GDM1 (cell line): ENCODE results near the gene AHSG.
"Not testable (repeated sequence)": the region's sequence is repeated elsewhere in the genome, so short reads cannot be mapped to it uniquely, and the experiment has no call there.

ENCODE experiments used
- DNase-seq: peaks from one replicate; lab custom pipeline; 2025; lab: John Stamatoyannopoulos, UW

The AHSG gene, protein sequence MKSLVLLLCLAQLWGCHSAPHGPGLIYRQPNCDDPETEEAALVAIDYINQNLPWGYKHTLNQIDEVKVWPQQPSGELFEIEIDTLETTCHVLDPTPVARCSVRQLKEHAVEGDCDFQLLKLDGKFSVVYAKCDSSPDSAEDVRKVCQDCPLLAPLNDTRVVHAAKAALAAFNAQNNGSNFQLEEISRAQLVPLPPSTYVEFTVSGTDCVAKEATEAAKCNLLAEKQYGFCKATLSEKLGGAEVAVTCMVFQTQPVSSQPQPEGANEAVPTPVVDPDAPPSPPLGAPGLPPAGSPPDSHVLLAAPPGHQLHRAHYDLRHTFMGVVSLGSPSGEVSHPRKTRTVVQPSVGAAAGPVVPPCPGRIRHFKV

DNA sequence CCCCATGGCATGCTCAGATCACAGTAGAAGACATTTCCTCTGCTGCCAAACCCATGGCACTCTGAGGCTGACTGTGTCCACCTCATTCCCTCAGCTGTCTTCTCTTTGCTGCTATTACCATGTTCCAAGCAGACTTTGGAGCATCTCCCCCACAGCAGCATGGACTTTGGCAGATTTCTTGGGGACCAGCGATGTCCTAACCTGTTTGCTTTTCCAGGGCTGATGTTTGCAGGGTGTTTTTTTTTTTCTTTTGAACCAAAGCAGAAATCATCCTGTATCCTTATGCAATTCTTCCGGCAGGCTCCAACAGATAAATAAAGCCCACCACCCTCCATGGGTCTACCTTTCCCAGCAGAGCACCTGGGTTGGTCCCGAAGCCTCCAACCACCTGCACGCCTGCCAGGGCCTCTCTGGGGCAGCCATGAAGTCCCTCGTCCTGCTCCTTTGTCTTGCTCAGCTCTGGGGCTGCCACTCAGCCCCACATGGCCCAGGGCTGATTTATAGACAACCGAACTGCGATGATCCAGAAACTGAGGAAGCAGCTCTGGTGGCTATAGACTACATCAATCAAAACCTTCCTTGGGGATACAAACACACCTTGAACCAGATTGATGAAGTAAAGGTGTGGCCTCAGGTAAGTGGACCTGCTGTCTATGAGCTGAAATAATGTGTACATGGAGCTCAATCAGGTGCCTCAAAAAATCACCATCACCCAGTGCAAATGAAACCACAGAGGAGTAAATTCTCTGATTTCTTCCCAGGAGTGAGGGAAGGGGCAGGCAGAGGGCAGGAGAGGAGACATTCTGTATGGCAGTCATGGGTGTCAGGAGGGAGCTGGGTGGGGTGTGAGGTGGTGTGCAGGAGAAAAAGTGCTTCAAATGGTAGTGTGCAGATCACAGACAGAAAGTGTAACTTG lies at the start of gene AHSG:
Gene AHSG (plus strand): TSS at position 340 of the 916 bp plus-strand sequence. CDS start 82 bp downstream, at position 422.
- no peak for DNase-seq

DNA sequence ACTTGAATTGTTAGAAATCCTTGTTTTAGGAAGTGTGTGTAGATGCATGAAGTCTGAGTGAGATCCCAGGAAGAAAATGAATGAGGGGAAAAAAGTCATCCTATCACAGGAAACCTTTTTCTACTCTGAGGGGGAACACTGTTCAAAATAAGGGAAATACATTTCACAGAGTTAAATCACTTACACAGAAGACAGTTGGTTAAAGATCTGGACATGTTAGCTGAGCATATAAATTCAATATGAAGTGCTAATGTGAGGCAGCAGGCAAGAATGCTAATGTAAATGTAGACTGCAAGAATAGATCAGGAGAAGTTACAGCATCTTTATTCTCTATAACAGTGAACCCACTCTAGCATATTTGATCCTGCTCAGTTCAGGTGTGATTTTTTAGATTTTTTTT lies 48.3 kb upstream of the AHSG start:
- no peak for DNase-seq

DNA sequence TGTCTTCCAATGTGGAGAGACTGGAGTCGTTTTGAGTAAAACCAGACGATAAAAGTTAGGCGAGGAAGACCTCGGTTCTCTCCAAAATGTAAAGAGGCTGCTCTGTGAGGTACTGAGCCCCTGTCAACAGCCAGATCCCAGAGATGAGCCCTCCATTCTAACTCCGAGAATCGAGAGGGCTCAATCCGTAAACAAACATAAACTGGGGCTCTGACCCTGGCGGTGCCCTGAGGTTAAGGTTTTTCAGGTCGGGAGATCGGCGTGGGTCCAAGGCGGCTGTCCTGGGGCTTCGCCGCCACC lies 46.1 kb upstream of the AHSG start:
- DNase-seq = no peak

- DNase-seq = peak; percentile 90
Observed at GRCh38 chr3:186567072-186567921, 45.6 kb upstream of the AHSG start, which contains the start of gene TBCCD1. Gene TBCCD1 (minus strand): TSS chr3:186567339. CDS start chr3:186564329, 3,010 bp downstream.

DNA sequence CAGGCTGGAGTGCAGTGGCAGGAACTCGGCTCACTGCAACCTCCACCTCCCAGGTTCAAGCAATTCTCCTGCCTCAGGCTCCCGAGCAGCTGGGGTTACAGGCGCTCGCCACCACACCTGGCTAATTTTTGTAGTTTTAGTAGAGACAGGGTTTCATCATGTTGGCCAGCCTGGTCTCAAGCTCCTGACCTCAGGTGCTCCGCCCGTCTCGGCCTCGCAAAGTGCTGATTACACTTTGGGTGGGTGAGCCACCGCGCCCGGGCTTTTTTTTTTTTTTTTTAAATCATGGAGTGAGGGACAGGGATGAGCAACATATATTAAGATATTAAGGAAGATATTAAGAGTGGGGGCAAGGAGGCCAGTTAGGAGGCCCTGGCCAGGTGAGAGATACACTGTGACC lies 43.5 kb upstream of the AHSG start:
- DNase-seq = not testable (repeated sequence)

DNA sequence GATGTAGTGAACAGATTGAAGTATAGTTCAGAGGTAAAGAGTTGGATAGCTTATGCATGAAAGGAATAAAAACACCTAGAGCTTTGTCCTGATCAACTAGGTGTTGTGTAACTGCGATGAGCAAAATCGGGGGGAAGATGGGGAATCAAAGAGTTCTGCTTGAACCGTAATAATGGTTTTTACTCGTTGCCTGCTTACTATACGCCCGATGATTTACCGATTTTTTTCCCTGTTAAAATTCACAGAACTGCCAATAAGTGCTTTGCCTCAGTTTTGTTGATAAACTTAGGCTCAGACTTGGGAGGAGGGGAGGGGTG lies 43.1 kb upstream of the AHSG start:
- DNase-seq = no peak

DNA sequence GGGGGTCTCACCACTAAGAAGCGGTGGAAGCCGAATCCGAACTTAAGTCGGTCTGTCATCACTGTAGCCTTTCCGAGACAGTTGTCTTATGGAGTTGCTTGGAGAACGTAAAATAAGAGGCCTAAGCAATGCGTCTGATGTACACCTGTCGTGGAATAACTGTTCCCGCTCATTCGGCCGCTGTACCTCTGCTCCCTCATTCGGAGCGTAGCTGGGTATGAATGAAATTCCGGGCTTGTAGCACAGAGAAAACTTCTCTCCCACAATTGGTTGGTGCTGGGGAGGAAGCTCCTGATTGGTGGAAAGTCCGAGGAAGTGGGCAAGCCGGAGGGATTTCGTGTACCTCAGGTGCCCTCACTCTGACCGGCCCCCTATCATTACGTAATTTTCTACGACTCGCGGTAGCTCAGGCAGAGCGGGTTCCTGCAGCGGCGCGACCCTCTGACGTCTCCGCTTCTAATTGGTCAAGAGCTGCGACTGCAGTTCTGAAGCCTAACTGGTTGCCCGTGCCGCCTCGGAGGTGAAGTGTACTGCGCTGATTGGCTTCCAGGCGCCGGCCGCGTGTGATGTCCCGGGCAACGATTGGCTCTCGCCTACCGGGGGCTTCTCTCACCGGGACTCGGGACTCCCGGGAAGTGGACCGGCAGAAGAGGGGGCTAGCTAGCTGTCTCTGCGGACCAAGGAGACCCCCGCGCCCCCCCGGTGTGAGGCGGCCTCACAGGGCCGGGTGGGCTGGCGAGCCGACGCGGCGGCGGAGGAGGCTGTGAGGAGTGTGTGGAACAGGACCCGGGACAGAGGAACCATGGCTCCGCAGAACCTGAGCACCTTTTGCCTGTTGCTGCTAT lies 42.5 kb upstream of the AHSG start, which contains the start of gene DNAJB11:
Gene DNAJB11 (plus strand): TSS at position 625 of the 845 bp plus-strand sequence. CDS start 178 bp downstream, at position 803.
- peak; percentile 99 for DNase-seq

- no peak for DNase-seq
Observed at GRCh38 chr3:186570941-186571643, 41.8 kb upstream of the AHSG start.

DNA sequence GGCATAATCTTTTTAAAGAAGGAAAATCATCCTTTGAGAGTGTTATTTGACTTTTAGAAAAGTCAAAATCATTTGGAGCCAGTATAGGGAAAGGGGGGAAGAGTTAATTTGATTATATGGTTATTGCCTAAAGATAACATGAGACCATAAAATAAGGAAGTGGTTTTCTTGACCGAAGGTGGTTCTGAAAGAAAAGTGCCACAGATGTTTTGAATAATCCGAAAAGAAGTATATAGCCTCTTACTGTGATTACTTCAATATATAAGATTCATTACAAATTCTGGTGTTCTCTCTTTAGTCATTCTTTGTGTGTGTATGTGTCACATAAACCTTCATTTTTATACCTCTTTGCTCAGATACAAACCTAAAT lies 41.2 kb upstream of the AHSG start:
- DNase-seq = no peak

- DNase-seq = no peak
Observed at GRCh38 chr3:186577521-186577920, 35.3 kb upstream of the AHSG start.

GRCh38 chr3:186580785-186581184 lies 32.1 kb upstream of the AHSG start:
- DNase-seq = no peak

- no peak for DNase-seq
Observed at GRCh38 chr3:186582541-186582940, 30.3 kb upstream of the AHSG start.

- DNase-seq = no peak
Observed at GRCh38 chr3:186583831-186584230, 29.0 kb upstream of the AHSG start.

GRCh38 chr3:186586245-186586644 lies 26.6 kb upstream of the AHSG start:
- DNase-seq = not testable (repeated sequence)

- no peak for DNase-seq
Observed at GRCh38 chr3:186587183-186587582, 25.7 kb upstream of the AHSG start.

- DNase-seq = no peak
Observed at GRCh38 chr3:186588632-186589031, 24.2 kb upstream of the AHSG start.

DNA sequence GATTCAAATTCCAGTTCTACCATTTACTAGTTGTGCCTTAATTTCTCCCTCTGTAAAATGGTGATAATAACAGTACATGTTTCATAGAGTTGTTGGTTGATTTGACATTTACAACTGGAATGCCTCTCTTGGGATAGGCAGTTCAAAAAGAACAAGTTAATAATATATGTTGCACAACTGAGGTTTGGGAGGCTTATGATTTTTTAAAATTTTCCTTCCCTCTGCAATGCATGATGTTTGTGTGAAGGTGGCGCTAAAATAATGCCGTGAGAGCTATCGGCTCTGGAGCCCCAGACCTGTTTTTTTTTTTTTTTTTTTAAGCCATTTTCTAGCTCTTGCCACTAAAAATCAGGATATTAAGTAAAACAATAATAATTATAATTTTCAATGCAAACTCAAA lies 23.7 kb upstream of the AHSG start:
- DNase-seq = no peak

GRCh38 chr3:186589856-186590579 lies 22.8 kb upstream of the AHSG start:
- DNase-seq = no peak

DNA sequence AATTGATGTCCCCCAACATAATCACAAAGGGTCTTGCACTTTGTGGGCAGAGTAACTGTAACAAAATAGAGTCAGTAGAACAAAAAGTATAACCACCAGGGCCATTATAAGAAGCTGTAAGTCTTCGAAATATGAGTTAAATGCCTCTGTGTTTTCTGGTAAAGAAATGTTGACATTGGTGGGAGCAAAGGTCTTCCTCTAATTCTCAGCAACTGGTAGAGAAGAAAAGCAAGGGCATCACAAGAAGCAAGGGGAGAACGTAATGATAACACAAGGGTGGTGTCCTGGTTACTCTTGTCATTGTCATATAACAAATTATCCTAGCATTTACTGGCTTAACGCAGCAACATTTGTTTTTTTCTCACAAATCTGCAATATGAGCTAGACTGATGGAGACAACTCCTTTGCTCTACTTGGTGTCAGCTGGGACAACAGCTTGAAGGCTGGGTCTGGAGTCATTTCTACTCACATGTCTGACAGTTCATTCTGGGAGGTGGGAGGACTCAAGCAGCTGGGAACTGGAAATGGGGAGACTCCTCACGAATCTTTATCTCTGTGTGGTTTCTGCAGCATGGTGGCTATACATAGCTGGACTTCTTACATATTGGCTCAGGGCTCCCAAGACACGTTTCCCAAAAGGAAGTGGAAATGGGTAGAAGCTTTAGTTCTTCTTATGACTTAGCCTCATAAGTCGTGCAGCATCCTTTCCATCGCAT lies 22.1 kb upstream of the AHSG start:
- no peak for DNase-seq
